ENCODE measurements around the gene NEK9.
"Not testable (repeated sequence)": the region's sequence is repeated elsewhere in the genome, so short reads cannot be mapped to it uniquely, and the experiment has no call there.

Gene NEK9
- total RNA-seq, result 73.3 to 127 (median 122) reads per million in 4 donors

DNA sequence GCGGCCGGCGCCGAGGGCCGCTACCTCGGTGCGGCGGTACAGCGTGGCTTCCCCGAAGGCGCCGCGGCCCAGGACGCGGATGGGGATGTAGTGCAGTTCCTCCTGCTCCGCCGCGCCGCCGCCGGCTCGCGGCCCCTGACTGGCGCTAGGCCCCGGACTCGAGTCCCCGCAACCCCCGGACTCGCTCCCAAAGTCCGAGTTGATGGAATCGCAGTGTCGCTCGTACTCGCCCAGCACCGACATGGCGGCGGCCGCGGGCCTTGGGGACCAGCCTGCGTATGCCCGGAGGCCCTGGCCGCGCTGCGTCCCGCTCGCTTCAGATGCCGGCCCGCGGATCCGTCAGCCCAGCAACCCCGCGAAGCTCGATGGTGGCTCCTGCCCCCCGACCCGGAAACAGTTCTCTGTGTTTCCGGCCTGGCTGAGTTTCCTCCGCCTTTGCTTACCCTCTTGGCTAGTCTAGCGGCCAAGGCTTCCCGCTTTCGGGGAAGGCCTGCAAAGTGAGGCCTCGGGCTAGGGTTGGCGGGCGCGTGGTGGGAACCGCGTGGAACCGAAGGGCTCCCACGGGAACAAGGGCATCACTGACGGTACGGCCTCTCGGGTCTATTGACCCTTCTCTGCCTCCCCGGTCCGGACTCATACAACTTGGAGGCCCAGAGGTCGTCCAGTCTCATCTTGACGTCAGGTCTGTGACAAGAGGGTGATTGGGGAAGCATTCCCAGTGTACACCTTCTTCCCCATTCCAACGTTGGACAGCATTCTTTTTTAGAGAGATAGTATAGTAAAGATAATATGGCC is at the start of gene NEK9:
TSS of gene NEK9 (minus strand) at position 370 of the 795 bp plus-strand sequence. CDS start at position 243, 127 bp downstream.
- DNase-seq, result peak; percentile 74 to 90 (median 83)

DNA sequence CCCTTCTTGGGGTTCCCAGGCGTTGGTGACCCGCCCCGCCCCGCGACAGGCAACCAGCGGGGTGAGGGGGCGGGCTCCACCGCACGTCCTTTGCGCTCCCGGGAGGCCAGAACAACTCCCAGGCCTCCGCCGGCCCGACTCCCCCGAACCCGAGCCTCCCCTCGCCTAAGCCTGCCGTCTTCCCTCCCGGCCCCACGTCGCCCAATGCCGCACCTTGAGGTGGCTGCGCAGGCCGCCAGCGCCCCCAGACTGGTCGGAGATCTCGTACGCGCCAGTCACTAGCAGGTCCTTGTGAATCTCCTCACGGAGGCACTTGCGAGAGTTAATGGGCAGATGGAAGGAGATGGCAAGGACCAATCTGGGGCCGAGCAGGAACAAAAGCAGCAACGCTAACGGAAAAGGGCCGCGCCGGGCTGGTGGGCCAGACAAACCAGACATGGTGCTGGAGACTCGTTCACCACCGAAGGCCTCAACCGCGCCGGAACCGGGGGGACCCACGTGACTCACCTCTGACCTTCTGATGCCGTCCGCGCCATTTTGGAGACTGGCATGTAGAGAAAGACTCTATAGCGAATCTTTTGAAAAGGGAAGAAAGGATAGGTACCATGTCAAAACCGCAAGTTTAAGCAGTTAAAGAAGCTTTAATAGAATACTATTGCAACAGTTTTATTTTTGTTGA is 49.4 kb upstream of the NEK9 start, which contains the start of gene TMED10:
TSS of gene TMED10 (minus strand) at position 471 of the 679 bp plus-strand sequence. CDS start at position 438, 33 bp downstream.
- DNase-seq, result peak; percentile 80 to 93 (median 89)

DNA sequence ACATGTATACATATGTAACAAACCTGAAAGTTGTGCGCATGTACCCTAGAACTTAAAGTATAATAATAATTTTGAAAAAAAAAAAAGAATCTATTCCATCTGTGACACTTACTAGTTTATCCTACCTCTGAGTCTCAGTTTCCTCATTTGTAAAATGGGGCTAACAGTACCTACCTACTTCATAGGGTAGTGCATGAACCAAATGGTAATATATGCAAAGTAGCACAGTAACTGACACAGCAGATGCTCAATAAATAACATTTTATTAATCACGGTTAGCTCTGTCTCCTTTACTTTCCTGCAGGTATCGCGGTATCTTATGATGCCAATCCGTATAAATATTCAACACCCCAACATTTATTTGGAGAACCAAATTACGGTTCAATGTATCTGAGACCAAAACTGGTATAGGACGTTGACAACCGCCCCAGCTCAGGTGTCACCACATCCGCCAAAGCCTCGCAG is 48.9 kb upstream of the NEK9 start:
- no peak for DNase-seq

DNA sequence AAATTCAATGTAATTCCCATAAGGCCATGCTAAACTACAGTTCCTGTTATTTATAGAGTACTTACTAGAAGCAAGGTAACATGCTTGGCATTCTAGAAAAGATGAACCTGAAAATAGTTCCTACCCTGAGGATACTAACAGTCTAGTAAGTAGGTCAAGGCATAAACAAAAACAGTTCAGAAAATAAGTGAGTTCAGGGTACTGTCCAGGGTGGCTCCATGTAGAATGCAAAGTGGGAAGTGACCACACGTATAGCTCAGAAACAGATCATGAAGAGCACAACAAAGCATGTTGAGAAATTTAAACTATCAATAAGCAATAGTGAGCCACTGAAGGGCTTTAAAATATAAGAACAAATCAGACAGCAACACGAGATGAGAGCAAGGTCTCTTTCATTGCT is 47.2 kb upstream of the NEK9 start:
- DNase-seq, result no peak

DNA sequence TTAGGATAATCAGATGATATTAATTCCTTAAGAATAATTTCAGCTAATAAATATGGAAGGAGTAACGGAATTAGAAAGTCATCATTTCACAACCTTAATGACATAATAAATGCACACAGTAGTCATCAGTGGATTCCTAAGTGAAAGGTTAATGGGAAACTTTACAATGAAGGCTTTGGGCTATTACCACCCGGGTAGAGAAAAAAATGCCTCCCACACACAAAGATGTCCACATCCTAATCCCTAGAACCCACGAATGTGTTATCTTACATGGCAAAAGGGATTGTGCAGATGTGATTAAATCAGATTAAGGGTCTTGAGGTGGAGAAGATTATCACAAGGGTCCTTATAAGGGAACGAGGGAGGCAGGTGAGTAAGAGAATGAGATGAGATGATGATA is 43.9 kb upstream of the NEK9 start:
- no peak for DNase-seq

DNA sequence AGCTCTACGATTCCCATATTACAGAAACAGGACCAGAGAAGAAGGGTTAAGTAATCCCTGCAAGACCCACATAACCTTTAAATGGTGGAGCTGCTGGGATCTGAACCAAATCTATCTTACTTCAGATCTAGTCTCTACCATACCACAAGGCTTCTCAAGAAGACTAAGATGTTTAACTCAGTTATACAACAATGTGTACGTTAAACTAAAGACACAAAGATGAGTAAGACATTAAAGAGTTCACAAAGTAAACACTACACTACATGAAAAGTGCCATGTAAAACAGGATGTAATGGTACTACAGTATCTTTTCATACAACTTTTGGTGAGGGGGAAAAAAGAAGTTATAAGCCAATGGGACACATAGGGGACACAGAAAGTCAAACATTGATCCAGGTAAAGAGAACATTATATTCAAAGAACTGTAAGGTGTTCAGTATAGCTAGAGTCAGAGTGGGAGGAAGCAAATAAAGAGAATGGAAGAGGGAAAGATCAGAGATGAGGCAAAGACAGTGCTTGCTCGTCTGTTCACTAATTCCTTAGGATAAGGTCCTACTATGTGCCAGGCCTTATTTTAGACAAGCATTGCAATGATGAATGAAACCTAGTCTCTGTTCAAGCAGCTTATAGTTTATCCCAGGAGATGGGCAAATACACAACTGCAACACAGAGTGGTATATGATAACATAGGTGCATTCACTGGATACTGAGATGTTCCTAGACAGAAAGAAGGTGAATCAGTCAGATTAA is 41.9 kb upstream of the NEK9 start:
- no peak for DNase-seq

DNA sequence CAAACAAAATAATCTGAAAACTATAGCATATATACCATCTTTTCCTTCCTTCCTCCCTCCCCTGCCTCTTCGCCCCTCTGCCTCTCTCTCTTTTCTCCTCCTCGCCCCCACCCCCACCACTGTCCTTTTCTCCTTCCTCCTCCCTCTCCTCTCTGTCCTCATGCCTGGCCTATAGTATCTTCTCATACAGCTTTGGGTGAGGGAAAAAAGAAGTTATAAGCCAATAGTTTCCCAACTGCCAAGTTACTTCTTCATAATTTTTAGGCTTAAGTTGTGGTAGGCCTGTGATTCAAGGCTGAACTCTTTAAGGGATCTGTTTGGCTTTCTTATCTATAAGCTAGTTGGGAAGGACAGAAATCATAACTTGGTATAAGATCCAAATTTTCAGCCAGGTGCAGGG is 40.5 kb upstream of the NEK9 start:
- no peak for DNase-seq

DNA sequence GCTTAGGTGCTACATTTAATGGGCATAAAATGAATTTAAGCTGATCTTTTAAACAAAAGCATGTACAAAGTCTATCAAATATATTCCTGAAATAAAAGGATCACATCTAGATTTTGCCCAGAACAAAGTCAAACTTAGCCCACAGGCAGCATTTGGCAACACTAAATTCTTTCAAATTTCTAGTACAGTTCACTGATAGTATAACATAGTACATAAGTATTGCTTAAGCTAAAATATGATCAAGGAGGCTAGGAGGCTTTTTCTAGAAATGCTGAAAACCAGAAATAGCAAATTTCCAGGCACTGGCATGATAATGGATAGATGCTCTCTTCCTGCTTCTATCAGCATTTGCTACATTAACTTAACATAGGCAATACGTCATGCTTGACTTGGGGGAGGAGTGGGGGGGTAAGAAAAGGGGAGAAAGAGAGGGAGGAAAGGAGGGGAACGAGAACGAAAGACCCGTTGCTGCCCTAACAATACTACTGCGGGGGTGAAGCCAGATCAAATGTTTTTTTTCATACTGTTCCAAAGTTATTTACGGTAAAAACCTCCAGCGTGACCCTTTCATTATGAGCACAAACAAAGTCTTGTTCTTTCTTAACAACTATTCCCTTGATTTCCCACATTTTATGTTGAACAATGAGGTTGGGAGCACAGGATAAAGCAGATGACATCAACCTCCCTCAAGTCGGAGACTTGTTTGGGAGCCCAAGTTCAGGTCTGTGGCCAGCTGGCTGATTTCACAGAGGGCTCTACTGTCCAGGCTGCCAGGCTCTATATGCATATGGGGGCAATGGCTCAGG is 38.9 kb upstream of the NEK9 start:
- no peak for DNase-seq

DNA sequence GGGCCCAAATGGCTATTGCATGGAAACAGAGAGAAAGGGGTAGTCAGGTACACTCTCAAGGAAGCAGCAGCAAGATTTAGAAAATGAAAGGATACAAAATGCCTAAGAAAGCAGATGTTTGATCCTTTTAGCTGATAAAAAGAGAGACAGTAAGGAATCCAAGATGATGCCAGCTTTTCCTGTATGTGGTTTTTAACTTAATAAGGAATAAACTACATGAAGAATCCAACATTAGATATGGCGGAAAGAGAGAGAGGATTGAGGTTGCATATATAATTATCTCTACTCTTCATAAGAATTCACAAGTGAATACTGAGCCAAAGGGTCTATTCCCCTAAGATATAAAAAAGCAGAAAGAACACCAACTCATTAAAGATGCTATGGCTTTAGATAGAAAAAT is 38.0 kb upstream of the NEK9 start:
- DNase-seq, result no peak

DNA sequence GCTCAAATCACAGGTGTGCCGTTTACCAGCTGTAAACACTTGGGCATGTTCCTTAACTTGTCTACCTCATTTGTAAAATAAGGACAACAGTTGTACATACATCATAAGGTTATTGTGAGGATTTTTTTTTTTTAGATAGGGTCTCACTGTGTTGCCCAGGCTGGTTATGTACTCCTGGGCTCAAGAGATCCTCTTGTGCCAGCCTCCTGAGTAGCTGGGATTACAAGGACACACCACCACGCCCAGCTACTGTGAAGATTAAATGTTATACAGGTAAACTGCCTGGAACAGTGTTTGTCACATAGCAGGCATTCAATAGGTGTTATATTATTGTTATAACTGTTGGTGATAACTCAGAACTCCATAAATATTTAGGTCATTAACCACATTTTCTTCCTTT is 36.8 kb upstream of the NEK9 start:
- DNase-seq, result no peak

DNA sequence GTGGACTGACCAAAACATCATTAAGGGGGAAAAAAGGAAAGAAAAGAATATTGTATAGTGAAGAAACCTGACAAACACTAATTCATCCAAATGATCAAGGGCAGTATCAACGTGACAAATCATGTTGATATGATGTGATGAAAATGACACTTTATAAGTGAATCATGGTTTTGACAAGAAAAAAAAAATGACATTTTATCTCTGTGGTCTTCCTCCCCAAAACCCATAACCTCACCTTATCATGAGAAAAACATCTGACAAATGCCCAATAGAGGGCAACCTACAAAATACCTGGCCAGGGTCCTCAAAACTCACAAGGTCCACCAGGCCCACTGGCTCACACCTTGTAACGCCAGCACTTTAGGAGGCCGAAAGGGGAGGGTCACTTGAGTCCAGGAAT is 35.8 kb upstream of the NEK9 start:
- no peak for DNase-seq

DNA sequence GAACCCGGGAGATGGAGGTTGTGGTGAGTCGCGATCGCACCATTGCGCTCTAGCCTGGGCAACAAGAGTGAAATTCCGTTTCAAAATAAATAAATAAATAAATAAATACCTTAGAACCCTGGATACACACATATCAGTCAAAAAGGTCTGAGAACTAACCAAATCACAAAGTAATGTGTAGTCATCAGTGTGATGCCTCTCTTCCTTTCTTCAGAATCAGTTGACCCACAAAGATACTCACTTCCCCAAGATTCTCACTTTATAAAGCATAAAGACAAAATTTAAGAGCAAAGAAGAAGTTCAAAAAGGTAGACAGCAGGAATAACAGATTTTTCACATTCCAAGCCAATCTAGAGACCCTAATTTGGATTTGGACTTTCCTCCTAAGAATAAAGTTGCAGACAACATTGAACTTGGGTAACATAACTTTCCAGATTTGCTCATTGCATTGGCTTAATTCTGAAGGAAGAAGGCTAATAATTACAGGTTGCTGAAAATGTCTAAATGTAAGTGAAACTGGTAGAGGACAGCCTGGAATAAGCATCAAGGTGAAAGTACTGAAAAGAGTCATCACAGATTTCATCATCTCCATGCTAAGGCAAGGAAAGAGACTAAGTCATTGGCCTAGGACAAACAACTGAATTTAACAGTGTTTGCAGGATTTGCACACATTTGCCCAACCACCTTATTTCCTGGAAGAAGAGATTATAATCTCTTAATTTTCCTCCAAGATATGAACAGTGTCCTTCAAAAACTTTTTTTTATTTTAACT is 32.2 kb upstream of the NEK9 start:
- DNase-seq, result peak in 1 of 5 donors; percentile 68

DNA sequence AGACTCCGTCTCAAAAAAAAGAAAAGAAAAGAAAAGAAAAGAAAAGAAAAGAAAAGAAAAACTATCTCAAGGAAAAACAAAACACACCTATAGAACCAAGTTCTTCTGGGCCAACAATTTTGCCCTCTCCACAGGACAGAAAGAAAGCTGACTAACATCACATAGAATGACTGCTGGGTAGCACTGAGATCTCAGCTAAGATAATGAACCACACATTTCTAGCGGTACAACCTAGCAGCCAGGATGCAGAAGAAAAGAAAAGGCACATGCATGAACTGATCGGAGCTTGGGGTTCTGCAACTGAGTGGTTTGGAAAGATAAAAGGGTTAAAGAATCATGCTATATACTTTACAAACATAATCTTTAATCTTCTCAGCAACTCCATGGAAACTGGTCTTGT is 30.1 kb upstream of the NEK9 start:
- DNase-seq, result peak in 1 of 5 donors; percentile 74

DNA sequence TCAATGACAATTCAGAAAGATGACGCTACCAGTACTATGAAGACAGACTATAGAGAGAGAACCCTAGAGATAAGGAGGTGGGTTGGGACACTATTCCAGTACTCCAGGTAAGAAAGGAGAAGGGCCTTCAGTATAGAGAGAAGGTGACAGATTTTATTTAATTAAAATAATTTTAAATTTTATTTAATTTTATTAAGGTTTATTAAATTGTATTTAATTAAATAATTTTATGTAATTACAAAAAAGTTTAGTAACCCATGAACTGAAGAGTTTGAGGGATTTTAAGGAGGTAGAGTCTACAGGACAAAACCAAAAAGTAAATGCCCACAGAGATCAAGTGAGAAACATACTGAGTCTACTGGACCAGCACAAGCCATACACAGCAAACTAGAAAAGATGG is 29.3 kb upstream of the NEK9 start:
- DNase-seq, result no peak

DNA sequence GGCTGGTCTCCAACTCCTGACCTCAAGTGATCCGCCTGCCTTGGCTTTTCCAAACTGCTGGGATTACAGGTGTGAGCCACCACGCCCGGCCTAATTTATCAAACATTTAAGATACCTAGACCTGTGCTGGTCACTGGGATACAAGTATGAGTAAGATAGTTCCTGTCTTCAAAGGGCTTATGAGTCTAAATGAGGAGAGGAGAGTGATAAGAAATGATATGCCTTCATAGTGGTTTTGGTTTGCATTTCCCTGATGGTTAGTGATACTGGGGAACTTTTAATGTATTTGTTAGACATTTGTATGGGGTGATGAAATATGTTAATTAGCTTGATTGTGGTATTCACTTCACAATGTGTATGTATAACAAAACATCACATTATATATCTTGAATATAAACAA is 28.3 kb upstream of the NEK9 start:
- DNase-seq, result no peak

DNA sequence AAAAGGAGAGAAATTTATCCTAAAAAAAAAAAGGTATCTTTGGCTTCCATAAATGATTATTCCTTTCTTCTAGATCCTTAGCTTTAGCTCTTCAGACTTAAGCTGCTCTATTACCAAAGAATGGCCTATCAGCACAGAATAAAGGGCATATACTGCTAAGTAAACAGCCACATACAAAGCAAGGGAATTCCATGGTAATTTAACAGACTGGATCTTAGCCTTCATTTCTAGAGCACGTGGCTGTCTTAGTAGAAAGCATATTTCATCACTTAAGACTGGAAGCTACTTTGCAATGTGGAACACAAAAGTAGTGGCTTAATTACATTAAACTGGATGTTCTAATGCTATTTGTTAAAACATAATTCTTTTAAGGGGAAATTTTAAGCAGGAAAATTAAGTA is 26.4 kb upstream of the NEK9 start:
- no peak for DNase-seq

DNA sequence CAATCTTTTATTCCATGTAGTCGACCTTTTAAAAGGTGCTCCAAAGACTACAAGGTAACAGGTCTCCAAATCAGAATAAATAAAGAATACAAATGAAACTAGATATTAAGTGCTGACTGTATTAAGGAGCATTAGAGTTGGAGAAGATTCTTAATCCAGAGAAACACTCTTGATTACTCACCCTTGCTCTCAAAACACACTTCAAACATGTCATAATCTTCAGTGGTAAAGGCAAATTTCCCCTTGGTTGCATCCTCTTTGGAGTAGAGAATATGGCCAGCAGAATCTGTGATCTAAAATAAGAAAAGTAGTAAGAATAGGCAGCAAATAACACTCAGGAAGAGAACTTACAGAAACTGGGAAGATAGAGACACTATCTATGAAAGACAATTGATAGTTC is 25.0 kb upstream of the NEK9 start:
- no peak for DNase-seq

DNA sequence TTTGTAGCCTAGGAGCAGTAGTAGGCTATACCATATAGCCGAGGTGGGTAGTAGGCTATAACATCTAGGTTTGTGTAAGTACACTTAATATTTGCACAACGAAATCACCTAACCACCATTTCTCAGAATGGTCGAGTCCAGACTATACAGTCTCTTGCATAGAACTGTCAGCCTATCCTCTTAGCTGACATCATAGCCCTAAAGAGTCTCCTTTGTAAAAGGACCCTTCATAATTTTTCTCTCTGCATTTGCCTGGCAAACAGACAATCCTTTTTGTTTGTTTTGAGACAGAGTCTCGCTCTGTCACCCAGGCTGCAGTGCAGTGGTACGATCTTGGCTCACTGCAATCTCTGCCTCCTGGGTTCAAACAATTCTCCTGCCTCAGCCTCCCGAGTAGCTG is 23.8 kb upstream of the NEK9 start:
- DNase-seq, result not testable (repeated sequence)

DNA sequence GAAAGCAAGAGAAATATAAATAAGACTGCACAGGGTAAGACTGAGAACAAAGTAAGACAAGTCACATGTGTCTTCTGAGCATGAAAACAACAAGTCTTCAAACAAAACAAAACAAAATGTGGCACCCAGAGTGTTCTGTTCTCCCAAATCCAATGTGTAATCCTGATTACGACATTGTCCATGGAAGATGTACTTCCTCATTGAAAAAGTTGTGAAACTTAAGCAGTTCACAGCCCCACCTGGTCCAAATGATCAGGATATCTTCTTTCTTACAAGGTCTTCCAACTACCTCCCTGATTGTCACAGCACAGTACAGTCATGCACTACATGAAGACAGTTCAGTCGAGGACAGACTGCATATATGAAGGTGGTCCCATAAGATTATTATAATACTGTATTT is 23.3 kb upstream of the NEK9 start:
- no peak for DNase-seq

DNA sequence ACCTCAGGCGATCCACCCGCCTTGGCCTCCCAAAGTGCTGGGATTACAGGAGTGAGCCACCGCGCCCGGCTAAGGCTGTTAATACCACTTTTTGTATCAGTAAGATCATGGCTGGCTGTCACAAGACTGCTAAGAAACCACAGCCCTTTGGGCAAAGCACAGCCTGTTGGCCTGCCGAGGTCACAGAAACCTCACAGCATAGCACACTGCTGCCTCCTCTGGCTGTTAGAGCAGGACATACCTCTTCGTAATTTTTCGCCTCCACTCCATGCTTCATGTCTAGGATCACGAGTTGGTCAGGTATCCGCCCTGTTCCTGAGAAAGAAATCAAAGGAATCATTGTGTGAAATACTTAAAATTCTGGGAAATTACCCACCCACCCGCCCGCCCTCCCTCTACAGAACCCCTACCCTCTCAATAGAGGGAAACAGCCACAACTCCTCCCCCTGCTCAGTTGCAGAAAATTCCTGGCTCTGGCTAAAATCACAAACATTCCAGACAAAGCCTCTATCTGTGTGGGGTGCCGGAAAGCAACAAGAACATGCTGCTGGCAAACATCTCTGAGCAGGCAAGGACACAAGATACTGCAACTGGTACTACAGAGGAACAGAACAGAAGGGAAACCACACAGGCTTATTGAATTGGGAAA is 20.7 kb upstream of the NEK9 start:
- no peak for DNase-seq

DNA sequence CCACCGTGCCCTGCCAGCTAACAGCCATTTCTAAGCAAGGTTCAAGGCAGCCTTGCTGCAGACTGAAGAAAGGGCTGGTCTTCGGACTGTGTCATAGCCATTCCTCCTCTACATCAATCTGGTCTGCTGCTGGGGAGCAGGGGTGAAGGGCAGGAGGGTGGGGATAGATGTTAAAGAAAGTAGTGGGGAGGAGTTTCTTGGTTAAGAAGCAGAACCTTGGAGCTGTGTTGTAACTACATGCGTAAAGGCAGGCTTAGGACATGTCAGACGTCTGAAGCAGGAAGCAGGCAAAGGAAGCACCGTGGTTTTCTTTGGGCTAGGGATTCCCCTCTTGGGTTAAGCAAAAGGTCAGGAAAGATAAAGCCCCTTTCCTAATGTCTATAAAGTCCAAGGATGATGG is 18.1 kb upstream of the NEK9 start:
- DNase-seq, result no peak

Data from T-helper 1 cell (primary cell).